Natural killer cell (primary cell): ENCODE measurements around the gene RAPGEF2. TPM values are rescaled to one million over a fixed set of nuclear protein-coding genes. Genes with fewer than 3 reads are reported as not detected.

ENCODE experiments used
- ATAC-seq, 3 donors: fragments of 150-1000 bp in 2 of 3; fragments of 200-7000 bp in 1 of 3; cut with Tn5 transposase; 1 replicate in 1 of 3; 2 replicates in 2 of 3; pipeline ENCODE4 v1.10.0; 2021; ENCODE audit warnings: mild to moderate bottlenecking in 2 of 3, moderate library complexity in 2 of 3
- DNase-seq, 2 donors: peaks; one replicate each; pipeline versions ENCODE4 v3.0.0 to v3.0.0-alpha.2; 2013 to 2021; ENCODE audit warnings: mixed read lengths in 1 of 2
- H3K27ac ChIP-seq: one replicate; pipeline ENCODE4 v1.5.1; 2013; ENCODE audit warnings: mild to moderate bottlenecking, low read length
- H3K27me3 ChIP-seq: one replicate; pipeline ENCODE4 v1.6.1; 2013; ENCODE audit warnings: low read length; ENCODE audit not compliant: control insufficient read depth, insufficient read depth
- H3K36me3 ChIP-seq: one replicate; pipeline ENCODE4 v1.6.1; 2013; ENCODE audit warnings: low read length; ENCODE audit not compliant: control insufficient read depth, insufficient read depth
- H3K4me1 ChIP-seq: one replicate; pipeline ENCODE4 v1.6.1; 2013; ENCODE audit warnings: low read length; ENCODE audit not compliant: control insufficient read depth, insufficient read depth
- H3K4me3 ChIP-seq: one replicate; pipeline ENCODE4 v1.5.1; 2013; ENCODE audit warnings: low read length
- H3K9me3 ChIP-seq: one replicate; pipeline ENCODE4 v1.6.1; 2013; ENCODE audit warnings: low read length; ENCODE audit not compliant: control insufficient read depth, insufficient read depth
- H3K27ac Mint-ChIP-seq, 2 donors: one replicate each; pipeline ENCODE4 v1.8.0; 2022; ENCODE audit warnings: mild to moderate bottlenecking in 2 of 2, mixed read lengths in 2 of 2, moderate library complexity in 1 of 2
- H3K27me3 Mint-ChIP-seq, 2 donors: one replicate each; pipeline ENCODE4 v1.8.0; 2022; ENCODE audit warnings: low read depth in 2 of 2, mixed read lengths in 2 of 2
- H3K36me3 Mint-ChIP-seq: one replicate; pipeline ENCODE4 v1.8.0; 2022; ENCODE audit warnings: mixed read lengths
- H3K4me1 Mint-ChIP-seq, 2 donors: one replicate each; pipeline ENCODE4 v1.8.0; 2022; ENCODE audit warnings: mixed read lengths in 2 of 2
- H3K4me3 Mint-ChIP-seq: one replicate; pipeline ENCODE4 v1.8.0; 2022; ENCODE audit warnings: mild to moderate bottlenecking, moderate library complexity, mixed read lengths
- H3K9me3 Mint-ChIP-seq, 2 donors: one replicate each; pipeline ENCODE4 v1.8.0; 2022; ENCODE audit warnings: mixed read lengths in 2 of 2
- CTCF ChIP-seq: fragments of 200-600 bp; IDR thresholded peaks from one replicate; pipeline ENCODE4 v1.8.0; 2022; ENCODE audit warnings: antibody characterized with exemption
- WGBS: methylation state at CpG from one replicate; pipeline ENCODE4 v1.1.7; 2013; ENCODE audit warnings: missing lambda C conversion rate; ENCODE audit not compliant: insufficient coverage; 5-methylcytosine and 5-hydroxymethylcytosine counted together
- intact Hi-C: fragments of 100-400 bp; cut with micrococcal nuclease; formaldehyde crosslinking; loops from one replicate; pipeline ENCODE4 v1.14.2; 2022
- total RNA-seq, 4 donors: library from RNA; stranded (reverse); fragments of 120-200 nt in 1 of 4; gene quantifications; one replicate each; pipeline versions ENCODE4 v1.2.3 to v1.2.4, GENCODE V29; 2013 to 2022

Gene RAPGEF2
- total RNA-seq, 3 donors from 2014 or later (not counting 1 experiment from before 2014, with no cell fraction given): 21.9 to 55.6 (median 27.6) TPM

GRCh38 chr4:159283696-159284095, 180.8 kb downstream of the RAPGEF2 start:
- Histone ChIP-seq H3K36me3 (no peaks in the 10 kb centered on the region), H3K27ac (no peak overlapping the region), H3K4me3 (no peak overlapping the region), H3K4me1 (no peaks in the 10 kb centered on the region), H3K9me3 (no peaks in the 10 kb centered on the region), H3K27me3 (no peaks in the 10 kb centered on the region)
- DNase-seq (no peak), ATAC-seq (no peak)
- Mint-ChIP-seq H3K4me3 (no peak overlapping the region), H3K4me1 (peaks cover 0 to 10% of the 10 kb centered on the region in 2 donors), H3K27me3 (no peaks in the 10 kb centered on the region), H3K9me3 (no peaks in the 10 kb centered on the region), H3K27ac (no peak overlapping the region), H3K36me3 (no peaks in the 10 kb centered on the region)
- intact Hi-C loops: no loop called here
- WGBS: 80% methylated on average over 1 of the region's 1 CpG
- TF ChIP-seq CTCF: no peak

GRCh38 chr4:159284113-159284512, 181.2 kb downstream of the RAPGEF2 start:
- H3K4me3 Mint-ChIP-seq: no peak overlapping the region
- H3K9me3 Mint-ChIP-seq: no peaks in the 10 kb centered on the region
- Histone ChIP-seq H3K4me3 (no peak overlapping the region), H3K27me3 (no peaks in the 10 kb centered on the region), H3K36me3 (no peaks in the 10 kb centered on the region), H3K4me1 (no peaks in the 10 kb centered on the region), H3K9me3 (no peaks in the 10 kb centered on the region), H3K27ac (no peak overlapping the region)
- no peak for TF ChIP-seq CTCF
- intact Hi-C loops: no loop called here
- H3K4me1 Mint-ChIP-seq: peaks cover under 1 to 11% of the 10 kb centered on the region in 2 donors
- DNase-seq: no peak
- H3K36me3 Mint-ChIP-seq: no peaks in the 10 kb centered on the region
- no peak for ATAC-seq
- WGBS: 100% methylated on average over 1 of the region's 4 CpGs
- no peak overlapping the region for H3K27ac Mint-ChIP-seq
- no peaks in the 10 kb centered on the region for H3K27me3 Mint-ChIP-seq

- Mint-ChIP-seq H3K27ac (no peak overlapping the region), H3K27me3 (no peaks in the 10 kb centered on the region), H3K4me3 (no peak overlapping the region), H3K36me3 (no peaks in the 10 kb centered on the region), H3K4me1 (peaks cover 5 to 11% of the 10 kb centered on the region in 2 donors), H3K9me3 (no peaks in the 10 kb centered on the region)
- no peak for ATAC-seq
- WGBS: 88% methylated on average over 6 of the region's 6 CpGs
- Histone ChIP-seq H3K4me1 (no peaks in the 10 kb centered on the region), H3K9me3 (no peaks in the 10 kb centered on the region), H3K27me3 (no peaks in the 10 kb centered on the region), H3K4me3 (no peak overlapping the region), H3K36me3 (no peaks in the 10 kb centered on the region), H3K27ac (no peak overlapping the region)
- no peak for TF ChIP-seq CTCF
- intact Hi-C loops: no loop called here
- DNase-seq: no peak
Measured at GRCh38 chr4:159284733-159285132, 181.9 kb downstream of the RAPGEF2 start.

- Histone ChIP-seq H3K9me3 (no peaks in the 10 kb centered on the region), H3K36me3 (no peaks in the 10 kb centered on the region), H3K4me3 (no peak overlapping the region), H3K27me3 (no peaks in the 10 kb centered on the region), H3K4me1 (no peaks in the 10 kb centered on the region), H3K27ac (no peak overlapping the region)
- no peaks in the 10 kb centered on the region for H3K27me3 Mint-ChIP-seq
- no peak overlapping the region for H3K4me3 Mint-ChIP-seq
- no peaks in the 10 kb centered on the region for H3K9me3 Mint-ChIP-seq
- no CpG with 5 or more reads among the region's 1 CpG for WGBS
- ATAC-seq (no peak), DNase-seq (no peak)
- H3K4me1 Mint-ChIP-seq: peaks cover 5 to 11% of the 10 kb centered on the region in 2 donors
- intact Hi-C loops: no loop called here
- no peaks in the 10 kb centered on the region for H3K36me3 Mint-ChIP-seq
- no peak for TF ChIP-seq CTCF
- H3K27ac Mint-ChIP-seq: no peak overlapping the region
Measured at GRCh38 chr4:159287767-159288166, 184.9 kb downstream of the RAPGEF2 start.
